Stimulated activated CD8-positive, alpha-beta memory T cell treated with anti-CD3 and anti-CD28 coated beads, Interleukin-7, amount 100 ng/mL, for 24 hours (primary cell): ENCODE data around the gene STYXL1.

ENCODE experiments used
- DNase-seq: peaks from one replicate; pipeline ENCODE4 v3.0.0-alpha.2; 2020; ENCODE audit warnings: low read depth

Gene STYXL1

GRCh38 chr7:75955331-75955955 lies 92.4 kb downstream of the STYXL1 start:
- DNase-seq, result no peak

DNA sequence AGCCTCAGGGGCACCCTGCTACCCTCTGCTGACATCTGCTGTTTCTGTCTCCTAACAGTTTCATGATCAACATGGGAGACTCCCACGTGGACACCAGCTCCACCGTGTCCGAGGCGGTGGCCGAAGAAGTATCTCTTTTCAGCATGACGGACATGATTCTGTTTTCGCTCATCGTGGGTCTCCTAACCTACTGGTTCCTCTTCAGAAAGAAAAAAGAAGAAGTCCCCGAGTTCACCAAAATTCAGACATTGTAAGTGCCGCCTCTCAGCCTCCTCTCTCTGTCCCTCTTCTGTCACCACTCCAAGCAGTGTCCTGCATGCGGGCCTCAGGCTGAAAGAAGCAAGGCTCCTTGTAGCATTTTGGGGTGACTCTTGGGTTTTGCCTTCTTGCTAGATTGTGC lies 93.9 kb downstream of the STYXL1 start:
- no peak for DNase-seq

DNA sequence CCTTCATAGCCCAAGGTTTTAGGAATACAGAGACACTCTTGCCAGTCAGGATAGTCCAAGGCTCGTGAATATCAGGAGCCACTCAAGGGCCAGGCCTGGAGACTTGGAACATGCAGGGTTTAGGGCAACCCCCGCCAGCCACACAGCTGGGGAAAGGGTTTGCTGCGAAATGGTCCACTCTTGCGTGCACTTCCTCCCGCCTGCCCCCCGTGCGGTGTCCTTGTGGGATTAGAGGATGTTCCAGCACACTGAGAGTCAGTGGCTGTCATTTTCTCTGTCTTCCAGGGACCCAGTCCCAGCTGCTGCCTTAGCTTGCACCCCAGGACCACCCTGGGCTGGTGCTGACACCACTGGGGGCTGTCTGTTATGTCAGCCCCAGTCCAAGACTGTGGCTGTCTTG lies 94.4 kb downstream of the STYXL1 start:
- no peak for DNase-seq

DNA sequence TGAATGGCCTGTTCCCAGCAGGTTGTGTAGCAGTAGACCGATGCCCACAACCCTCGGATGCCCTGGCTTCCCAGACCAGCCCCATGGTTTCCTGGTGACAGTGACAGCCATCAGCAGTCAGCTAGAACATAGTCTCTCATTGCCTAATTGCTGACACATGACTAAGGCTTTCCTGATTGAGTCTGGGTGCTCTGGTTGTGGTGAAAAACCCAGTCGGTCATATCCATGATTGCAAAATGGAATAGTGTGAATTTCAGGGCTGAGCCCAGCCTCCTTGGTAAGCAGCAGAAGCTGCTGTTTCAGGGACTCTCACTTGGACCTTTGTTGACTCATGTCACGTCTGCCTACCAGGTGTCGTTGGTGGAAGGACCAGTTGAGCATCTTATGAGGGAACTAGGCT lies 96.3 kb downstream of the STYXL1 start:
- DNase-seq, result no peak

- DNase-seq, result no peak
Measured at GRCh38 chr7:75950111-75950681, 97.6 kb downstream of the STYXL1 start.

DNA sequence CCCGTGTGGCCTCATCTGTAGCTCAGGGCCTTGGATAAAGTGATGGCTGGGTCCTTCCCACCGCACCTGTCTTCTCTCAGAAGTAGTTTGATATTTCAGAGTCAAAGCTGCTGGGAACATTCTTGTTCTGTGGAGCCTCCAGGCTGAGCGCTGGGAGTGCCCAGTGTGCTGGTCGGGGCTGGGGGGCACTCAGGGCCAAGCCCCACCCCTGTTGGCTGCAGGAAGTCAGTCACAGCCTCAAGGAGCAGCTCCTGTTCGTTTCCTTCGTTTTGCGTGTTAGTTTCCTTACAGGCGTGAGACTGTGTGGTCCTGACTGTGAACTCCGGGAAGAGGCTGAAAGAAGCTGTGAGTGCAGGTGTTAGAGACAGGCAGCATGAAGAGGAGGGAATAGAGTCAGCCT lies 99.6 kb downstream of the STYXL1 start:
- DNase-seq, result no peak
